Esophagus (tissue), 2 donors: ENCODE measurements around the gene CNPY1. TPM values are rescaled to one million over a fixed set of nuclear protein-coding genes. Genes with fewer than 3 reads are reported as not detected.

ENCODE experiments used
- H3K27ac ChIP-seq, 2 donors: one replicate each; pipeline ENCODE4 v1.5.1; 2013; ENCODE audit warnings: low read depth in 2 of 2, mild to moderate bottlenecking in 2 of 2, inconsistent platforms in 1 of 2, low read length in 1 of 2, moderate library complexity in 1 of 2
- H3K27me3 ChIP-seq, 2 donors: one replicate each; pipeline ENCODE4 v1.6.1; 2013; ENCODE audit warnings: low read length in 2 of 2, control low read depth in 1 of 2, mild to moderate bottlenecking in 1 of 2; ENCODE audit not compliant: insufficient read depth in 2 of 2, control insufficient read depth in 1 of 2
- H3K36me3 ChIP-seq, 2 donors: one replicate each; pipeline ENCODE4 v1.6.1; 2013; ENCODE audit warnings: low read length in 1 of 2; ENCODE audit not compliant: control insufficient read depth in 2 of 2, insufficient read depth in 2 of 2
- H3K4me1 ChIP-seq, 2 donors: one replicate each; pipeline ENCODE4 v1.6.1; 2013; ENCODE audit warnings: low read length in 1 of 2; ENCODE audit not compliant: control insufficient read depth in 2 of 2, insufficient read depth in 2 of 2
- H3K4me3 ChIP-seq, 2 donors: one replicate each; pipeline ENCODE4 v1.5.1; 2013; ENCODE audit warnings: low read length in 2 of 2, mild to moderate bottlenecking in 2 of 2, low read depth in 1 of 2, moderate library complexity in 1 of 2
- H3K9me3 ChIP-seq, 2 donors: one replicate each; pipeline ENCODE4 v1.6.1; 2013; ENCODE audit warnings: mild to moderate bottlenecking in 2 of 2, low read depth in 1 of 2, low read length in 1 of 2, moderate library complexity in 1 of 2; ENCODE audit not compliant: control insufficient read depth in 2 of 2, insufficient read depth in 1 of 2
- WGBS, 2 donors: extraction: QIAGEN DNeasy Blood & Tissue Kit; methylation state at CpG; one replicate each; pipeline ENCODE4 v1.1.7; 2013; 5-methylcytosine and 5-hydroxymethylcytosine counted together
- polyA plus RNA-seq, 2 donors: library from polyadenylated mRNA; stranded (reverse); fragments of 200-250 nt; gene quantifications; one replicate each; pipeline ENCODE4 v1.2.3, GENCODE V29; 2013
- donor health status: healthy with polysubstance abuse.
- donor health status: Bipolar disorder and iron deficiency.

The CNPY1 gene
- polyA plus RNA-seq, 2 donors = not detected

GRCh38 chr7:155477476-155477875 is 68.9 kb downstream of the CNPY1 start:
- Histone ChIP-seq H3K4me1 (no peaks in the 10 kb centered on the region), H3K4me3 (no peak overlapping the region), H3K27me3 (peaks cover 11 to 17% of the 10 kb centered on the region in 2 donors), H3K27ac (no peak overlapping the region), H3K9me3 (peaks cover 7 to 17% of the 10 kb centered on the region in 2 donors), H3K36me3 (no peaks in the 10 kb centered on the region)
- WGBS, 2 donors = 69 to 71% methylated on average over 4 of the region's 4 CpGs

GRCh38 chr7:155471718-155472117 is 74.6 kb downstream of the CNPY1 start:
- H3K27me3 ChIP-seq = peaks cover 11 to 49% of the 10 kb centered on the region in 2 donors

GRCh38 chr7:155470686-155471638 is 75.4 kb downstream of the CNPY1 start:
- Histone ChIP-seq H3K27me3 (peaks cover 8 to 57% of the 10 kb centered on the region in 2 donors), H3K36me3 (no peaks in the 10 kb centered on the region), H3K4me3 (no peak overlapping the region), H3K27ac (no peak overlapping the region), H3K4me1 (peaks cover 8 to 9% of the 10 kb centered on the region in 2 donors), H3K9me3 (peaks cover 5 to 16% of the 10 kb centered on the region in 2 donors)
- 3 to 7% methylated on average over 24 of the region's 24 CpGs for WGBS, 2 donors

More at GRCh38 chr7:155471718-155472117, 74.6 kb downstream of the CNPY1 start:
- 13 to 15% methylated on average over 11 of the region's 11 CpGs for WGBS, 2 donors
- Histone ChIP-seq H3K4me1 (peaks cover 5 to 8% of the 10 kb centered on the region in 2 donors), H3K9me3 (peaks cover 6 to 16% of the 10 kb centered on the region in 2 donors), H3K36me3 (no peaks in the 10 kb centered on the region), H3K27ac (no peak overlapping the region), H3K4me3 (no peak overlapping the region)

GRCh38 chr7:155470186-155470487 is 76.2 kb downstream of the CNPY1 start:
- peaks cover 0 to 53% of the 10 kb centered on the region in 2 donors for H3K27me3 ChIP-seq
- WGBS, 2 donors = 27 to 30% methylated on average over 8 of the region's 8 CpGs
- no peaks in the 10 kb centered on the region for H3K36me3 ChIP-seq
- H3K4me3 ChIP-seq = no peak overlapping the region
- peaks cover 8 to 9% of the 10 kb centered on the region in 2 donors for H3K4me1 ChIP-seq
- no peak overlapping the region for H3K27ac ChIP-seq
- peaks cover under 1 to 8% of the 10 kb centered on the region in 2 donors for H3K9me3 ChIP-seq

GRCh38 chr7:155469311-155470185 is 76.8 kb downstream of the CNPY1 start:
- Histone ChIP-seq H3K36me3 (no peaks in the 10 kb centered on the region), H3K4me3 (no peak overlapping the region), H3K9me3 (peaks cover 0 to 7% of the 10 kb centered on the region in 2 donors), H3K27ac (no peak overlapping the region), H3K4me1 (peaks cover 8 to 9% of the 10 kb centered on the region in 2 donors), H3K27me3 (peaks cover 0 to 56% of the 10 kb centered on the region in 2 donors)
- WGBS, 2 donors = 12 to 14% methylated on average over 12 of the region's 12 CpGs

GRCh38 chr7:155468785-155469148 is 77.6 kb downstream of the CNPY1 start:
- H3K27ac ChIP-seq = no peak overlapping the region
- H3K27me3 ChIP-seq = peaks cover 0 to 54% of the 10 kb centered on the region in 2 donors
- H3K9me3 ChIP-seq = peaks cover 0 to 4% of the 10 kb centered on the region in 2 donors
- no peak overlapping the region for H3K4me3 ChIP-seq
- peaks cover 8 to 9% of the 10 kb centered on the region in 2 donors for H3K4me1 ChIP-seq
- no peaks in the 10 kb centered on the region for H3K36me3 ChIP-seq
- 11 to 13% methylated on average over 10 of the region's 10 CpGs for WGBS, 2 donors

GRCh38 chr7:155467846-155468784 is 78.2 kb downstream of the CNPY1 start:
- Histone ChIP-seq H3K27me3 (peaks cover 0 to 57% of the 10 kb centered on the region in 2 donors), H3K4me3 (peak overlapping the region in 1 of 2 donors; percentile 9), H3K36me3 (no peaks in the 10 kb centered on the region), H3K4me1 (peaks cover 8 to 9% of the 10 kb centered on the region in 2 donors), H3K9me3 (peaks cover 0 to 6% of the 10 kb centered on the region in 2 donors), H3K27ac (no peak overlapping the region)
- WGBS, 2 donors = 3 to 5% methylated on average over 70 of the region's 70 CpGs

- H3K36me3 ChIP-seq = no peaks in the 10 kb centered on the region
- peaks cover 0 to 59% of the 10 kb centered on the region in 2 donors for H3K27me3 ChIP-seq
- no peak overlapping the region for H3K4me3 ChIP-seq
- H3K4me1 ChIP-seq = peaks cover 8 to 9% of the 10 kb centered on the region in 2 donors
- 5 to 6% methylated on average over 64 to 78 of the region's 78 CpGs for WGBS, 2 donors
- peaks cover 0 to 6% of the 10 kb centered on the region in 2 donors for H3K9me3 ChIP-seq
- no peak overlapping the region for H3K27ac ChIP-seq
Observed at GRCh38 chr7:155466814-155467733, 79.3 kb downstream of the CNPY1 start.
